22Rv1 (cell line): ENCODE results near the gene SNX8.

ENCODE experiments used
- ZFX ChIP-seq: fragments of 450-650 bp; IDR thresholded peaks from 2 replicates; pipeline ENCODE4 v1.6.1; 2017; ENCODE audit warnings: antibody characterized with exemption, borderline replicate concordance
- TF ChIP-seq, protein P1 (sequence below): fragments of 450-650 bp; IDR thresholded peaks from 2 replicates; pipeline ENCODE4 v1.5.1; 2017; ENCODE audit warnings: mild to moderate bottlenecking

DNA sequence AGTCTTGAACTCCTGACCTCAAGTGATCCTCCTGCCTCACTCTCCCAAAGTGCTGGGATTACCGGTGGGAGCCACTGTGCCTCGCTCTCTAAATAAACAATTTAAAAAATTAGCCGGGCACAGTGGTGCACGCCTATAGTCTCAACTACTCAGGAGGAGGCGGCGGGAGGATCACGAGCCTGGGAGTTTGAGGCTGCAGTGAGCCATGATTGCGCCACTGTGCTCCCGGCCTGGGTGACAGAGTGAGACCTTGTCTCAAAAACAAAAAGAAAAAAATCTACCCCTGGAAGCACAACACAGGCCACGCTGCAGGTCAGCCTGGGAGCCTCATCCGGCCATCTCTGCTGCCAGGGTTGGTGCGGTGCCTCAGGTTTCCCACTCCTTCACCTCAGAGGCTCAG, 36.6 kb upstream of the SNX8 start:
- TF ChIP-seq, protein P1, sequence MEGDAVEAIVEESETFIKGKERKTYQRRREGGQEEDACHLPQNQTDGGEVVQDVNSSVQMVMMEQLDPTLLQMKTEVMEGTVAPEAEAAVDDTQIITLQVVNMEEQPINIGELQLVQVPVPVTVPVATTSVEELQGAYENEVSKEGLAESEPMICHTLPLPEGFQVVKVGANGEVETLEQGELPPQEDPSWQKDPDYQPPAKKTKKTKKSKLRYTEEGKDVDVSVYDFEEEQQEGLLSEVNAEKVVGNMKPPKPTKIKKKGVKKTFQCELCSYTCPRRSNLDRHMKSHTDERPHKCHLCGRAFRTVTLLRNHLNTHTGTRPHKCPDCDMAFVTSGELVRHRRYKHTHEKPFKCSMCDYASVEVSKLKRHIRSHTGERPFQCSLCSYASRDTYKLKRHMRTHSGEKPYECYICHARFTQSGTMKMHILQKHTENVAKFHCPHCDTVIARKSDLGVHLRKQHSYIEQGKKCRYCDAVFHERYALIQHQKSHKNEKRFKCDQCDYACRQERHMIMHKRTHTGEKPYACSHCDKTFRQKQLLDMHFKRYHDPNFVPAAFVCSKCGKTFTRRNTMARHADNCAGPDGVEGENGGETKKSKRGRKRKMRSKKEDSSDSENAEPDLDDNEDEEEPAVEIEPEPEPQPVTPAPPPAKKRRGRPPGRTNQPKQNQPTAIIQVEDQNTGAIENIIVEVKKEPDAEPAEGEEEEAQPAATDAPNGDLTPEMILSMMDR: no peak
- TF ChIP-seq ZFX: no peak
